Bronchial epithelial cell (primary cell): ENCODE results near the gene PLEKHA4. TPM values are rescaled to one million over a fixed set of nuclear protein-coding genes. Genes with fewer than 3 reads are reported as not detected.
A peak's percentile ranks its signal among the peaks of the same experiment; 100 is the strongest.
"Not testable (repeated sequence)": the region's sequence is repeated elsewhere in the genome, so short reads cannot be mapped to it uniquely, and the experiment has no call there.

Source experiments
- DNase-seq: peaks from one replicate; pipeline ENCODE4 v3.0.0-alpha.2; 2010; ENCODE audit warnings: low read depth
- FAIRE-seq: peaks from 2 replicates; lab custom pipeline; 2011; peaks lifted over from hg19 to GRCh38; lab: Jason Lieb, UNC
- H3K27me3 ChIP-seq: 2 replicates; pipeline ENCODE4 v1.5.1; 2011; ENCODE audit warnings: low read length; ENCODE audit not compliant: control insufficient read depth, insufficient read depth
- H3K36me3 ChIP-seq: 2 replicates; pipeline ENCODE4 v1.5.1; 2011; ENCODE audit warnings: low read length; ENCODE audit not compliant: control insufficient read depth, insufficient read depth
- H3K4me3 ChIP-seq: 2 replicates; pipeline ENCODE4 v1.5.1; 2011; ENCODE audit warnings: mild to moderate bottlenecking, low read depth, low read length, control low read depth
- CTCF ChIP-seq: IDR thresholded peaks from 2 replicates; pipeline ENCODE4 v1.5.1; 2011; ENCODE audit warnings: mild to moderate bottlenecking, moderate library complexity, low read length, control low read depth, inconsistent platforms; ENCODE audit not compliant: insufficient read depth, severe bottlenecking
- total RNA-seq: library from RNA; depleted of rRNA; stranded (reverse); fragments of >200 nt; gene quantifications from 2 replicates; pipeline ENCODE4 v1.2.1, GENCODE V29; 2014

Gene PLEKHA4
- total RNA-seq, 1 donor from 2014 or later, result 0.79 TPM

- Histone ChIP-seq H3K27me3 (no peaks in the 10 kb centered on the region), H3K4me3 (no peak overlapping the region), H3K36me3 (no peaks in the 10 kb centered on the region)
- DNase-seq (no peak), FAIRE-seq (no peak)
- no peak for TF ChIP-seq CTCF
Observed at GRCh38 chr19:48852292-48852691, 16.1 kb downstream of the PLEKHA4 start.

- H3K4me3 ChIP-seq, FAIRE-seq, DNase-seq, H3K36me3 ChIP-seq, H3K27me3 ChIP-seq: not testable (repeated sequence)
Observed at GRCh38 chr19:48846659-48847058, 21.8 kb downstream of the PLEKHA4 start.

GRCh38 chr19:48845384-48845783 lies 23.0 kb downstream of the PLEKHA4 start:
- FAIRE-seq, result no peak
- Histone ChIP-seq H3K27me3 (no peaks in the 10 kb centered on the region), H3K36me3 (peaks cover 2% of the 10 kb centered on the region), H3K4me3 (no peak overlapping the region)
- DNase-seq, result no peak
- no peak for TF ChIP-seq CTCF

DNA sequence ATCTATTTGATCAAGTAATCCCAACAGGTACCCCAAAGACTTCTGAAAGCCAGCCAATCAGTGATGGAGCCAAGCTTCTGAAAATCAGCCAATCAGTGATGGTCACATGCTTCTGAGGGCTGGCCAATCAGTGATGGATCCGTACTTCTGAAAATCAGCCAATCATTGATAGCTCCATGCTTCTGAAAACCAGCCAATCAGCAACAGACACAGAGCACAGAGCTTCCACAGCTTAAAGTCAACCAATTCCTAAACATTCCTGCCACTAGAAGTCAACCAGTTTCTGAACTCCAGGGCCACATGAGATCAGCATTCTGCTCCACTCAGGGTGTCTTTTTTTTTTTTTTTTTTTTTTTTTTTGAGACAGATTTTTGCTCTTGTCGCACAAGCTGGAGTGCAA lies 23.9 kb downstream of the PLEKHA4 start:
- peak; percentile 18 for TF ChIP-seq CTCF
- Histone ChIP-seq H3K4me3 (no peak overlapping the region), H3K36me3 (peaks cover 2% of the 10 kb centered on the region), H3K27me3 (no peaks in the 10 kb centered on the region)
- peak; percentile 34 for DNase-seq
- FAIRE-seq, result no peak

GRCh38 chr19:48842789-48843162 lies 25.6 kb downstream of the PLEKHA4 start:
- H3K4me3 ChIP-seq, result no peak overlapping the region
- peaks cover 2% of the 10 kb centered on the region for H3K36me3 ChIP-seq
- DNase-seq, result peak; percentile 36
- peak; percentile 78 for TF ChIP-seq CTCF
- H3K27me3 ChIP-seq, result no peaks in the 10 kb centered on the region
- no peak for FAIRE-seq

DNA sequence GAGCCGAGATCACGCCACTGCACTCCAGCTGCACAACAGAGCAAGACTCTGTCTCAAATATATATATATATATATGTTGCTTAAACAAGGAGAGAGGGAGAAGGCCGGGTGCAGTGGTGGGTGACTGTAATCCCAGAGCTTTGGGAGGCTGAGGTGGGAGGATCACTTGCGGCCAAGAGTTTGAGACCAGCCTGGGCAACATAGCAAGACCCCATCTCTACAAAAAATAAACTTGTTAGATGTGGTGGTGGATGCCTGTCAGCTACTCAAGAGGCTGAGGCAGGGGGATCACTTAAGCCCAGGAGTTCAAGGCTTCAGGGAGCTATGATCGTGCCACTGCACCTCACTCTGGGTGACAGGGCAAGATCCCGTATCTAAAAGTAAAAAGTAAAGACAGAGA lies 26.8 kb downstream of the PLEKHA4 start:
- Histone ChIP-seq H3K27me3 (no peaks in the 10 kb centered on the region), H3K36me3 (peaks cover 2% of the 10 kb centered on the region), H3K4me3 (no peak overlapping the region)
- DNase-seq, result no peak
- TF ChIP-seq CTCF, result no peak
- no peak for FAIRE-seq
